IPS-NIHi11 (cell line): Measurements from ENCODE around the gene PWWP3B.
"Not testable (repeated sequence)": the region's sequence is repeated elsewhere in the genome, so short reads cannot be mapped to it uniquely, and the experiment has no call there.

Source experiments
- DNase-seq: peaks from one replicate; pipeline ENCODE4 v3.0.0; 2012; ENCODE audit warnings: mixed read lengths, low spot score

Gene PWWP3B

DNA sequence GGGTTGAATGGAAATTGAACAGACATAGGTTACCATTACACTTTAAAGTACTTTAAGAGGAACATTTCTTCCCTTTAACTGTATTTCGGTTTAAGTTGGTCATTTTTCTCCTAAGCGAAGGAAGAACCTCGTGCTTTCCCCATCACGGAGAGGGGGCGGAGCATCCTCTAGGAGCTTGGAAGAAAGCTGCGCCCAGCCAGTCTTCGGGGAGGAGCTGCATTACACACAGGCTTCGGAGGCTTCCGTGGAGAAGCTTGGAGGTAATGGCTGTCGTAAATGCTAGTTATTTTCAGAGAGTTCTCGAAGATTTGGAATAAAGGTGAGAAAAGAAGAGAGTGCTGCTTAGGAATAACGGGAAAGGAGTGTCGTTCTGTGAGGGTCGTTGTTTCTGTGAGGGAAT, at the start of gene PWWP3B:
Gene PWWP3B (plus strand): TSS at position 199 of the 400 bp plus-strand sequence. CDS start 37,128 bp downstream, outside the sequence.
- DNase-seq = peak; percentile 20

- DNase-seq = no peak
Observed at GRCh38 chrX:106139048-106139447, 29.1 kb upstream of the PWWP3B start.

DNA sequence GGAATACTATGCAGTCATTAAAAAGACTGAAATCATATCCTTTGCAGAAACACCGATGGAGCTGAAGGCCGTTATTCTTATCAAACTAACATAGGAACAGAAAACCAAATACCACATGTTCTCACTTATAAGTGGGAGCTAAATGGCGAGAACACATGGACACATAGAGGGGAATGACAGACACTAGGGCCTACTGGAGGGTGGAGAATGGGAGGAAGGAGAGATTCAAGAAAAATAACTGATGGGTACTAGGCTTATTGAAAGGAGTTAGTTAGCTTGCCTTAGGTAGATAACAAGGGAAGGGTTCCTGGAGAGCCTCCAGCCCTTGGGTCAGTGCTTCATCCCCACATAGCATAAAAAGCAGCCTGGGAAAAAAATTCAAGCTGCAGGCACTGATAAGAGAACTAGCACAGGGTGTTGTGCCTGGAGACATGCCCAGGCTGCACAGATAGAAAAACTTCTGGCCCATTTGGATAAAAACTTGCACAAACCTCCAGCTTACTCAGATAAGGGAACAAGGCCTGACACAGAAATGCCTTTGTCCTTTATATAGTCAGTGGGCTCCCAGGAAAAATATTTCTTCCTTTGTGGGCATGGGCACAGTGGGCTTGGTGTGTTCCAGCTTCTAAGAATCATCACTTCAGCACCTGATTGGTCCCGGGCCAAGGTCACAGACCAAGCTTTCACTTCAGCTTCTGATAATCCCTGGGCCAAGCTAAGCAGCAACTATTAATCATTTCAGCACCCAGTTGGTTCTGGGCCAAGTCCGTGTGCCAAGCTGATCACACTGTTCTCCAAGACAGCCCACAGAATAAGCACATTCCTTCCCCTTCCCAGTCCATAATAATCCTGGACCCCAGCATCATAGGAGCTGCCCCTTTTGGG, 23.1 kb upstream of the PWWP3B start:
- no peak for DNase-seq

DNA sequence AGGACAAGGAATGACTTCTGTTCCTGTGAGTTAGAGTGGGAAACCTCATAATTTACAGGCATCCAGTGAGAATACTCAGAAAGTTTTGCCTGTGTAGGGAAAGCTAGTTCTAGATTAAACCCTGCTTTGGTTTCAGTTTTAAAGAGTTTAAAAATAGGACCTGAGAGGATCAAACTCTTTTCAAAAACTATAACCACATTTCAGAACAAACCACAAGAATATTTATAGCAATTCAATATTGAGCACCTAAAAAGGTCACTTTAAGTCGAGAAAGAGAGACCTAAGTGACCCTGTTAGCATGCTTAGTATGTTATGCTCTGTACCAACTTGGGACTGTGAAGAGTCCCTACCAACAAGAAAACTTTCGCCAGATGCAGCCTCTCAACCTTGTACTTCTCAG, 17.4 kb upstream of the PWWP3B start:
- DNase-seq = no peak

DNA sequence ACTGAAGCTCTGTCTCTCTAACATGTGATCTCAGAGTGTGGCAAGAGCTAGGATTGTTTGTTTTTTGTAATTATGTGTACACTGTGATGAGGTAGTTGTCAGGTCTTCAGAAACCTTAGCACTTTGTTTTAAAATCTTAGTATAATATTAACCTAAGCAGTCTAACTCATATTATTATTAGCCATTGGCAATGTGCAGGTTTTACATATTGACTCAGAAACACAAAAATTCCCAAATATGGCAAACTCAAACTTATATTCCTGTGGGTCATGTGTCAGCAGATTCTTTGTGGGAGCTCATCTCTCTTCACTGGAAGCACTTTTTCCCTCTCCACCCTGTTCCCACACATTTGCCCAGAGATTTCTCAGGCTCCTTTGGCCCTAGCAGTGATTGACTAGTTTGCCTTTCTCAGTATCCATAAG, 8.2 kb upstream of the PWWP3B start:
- DNase-seq = no peak

DNA sequence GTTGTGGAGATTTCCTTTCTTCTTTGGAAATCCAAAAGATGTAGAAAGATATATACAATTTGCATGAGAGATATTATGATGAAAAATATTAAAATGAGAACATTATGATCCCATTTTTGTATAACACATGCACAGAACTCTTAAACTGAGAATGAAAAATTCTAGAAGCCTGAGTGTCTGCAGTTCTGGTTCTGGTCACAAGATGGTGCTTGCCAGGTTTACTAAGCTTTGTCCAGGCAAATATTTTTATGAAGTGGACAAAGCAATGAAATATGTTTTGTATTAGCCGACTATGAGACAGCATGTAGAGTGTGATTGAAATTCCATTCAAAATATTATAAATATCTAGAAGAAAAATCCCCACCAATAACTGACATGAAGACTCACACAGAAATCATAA, 2.2 kb downstream of the PWWP3B start:
- DNase-seq = no peak

DNA sequence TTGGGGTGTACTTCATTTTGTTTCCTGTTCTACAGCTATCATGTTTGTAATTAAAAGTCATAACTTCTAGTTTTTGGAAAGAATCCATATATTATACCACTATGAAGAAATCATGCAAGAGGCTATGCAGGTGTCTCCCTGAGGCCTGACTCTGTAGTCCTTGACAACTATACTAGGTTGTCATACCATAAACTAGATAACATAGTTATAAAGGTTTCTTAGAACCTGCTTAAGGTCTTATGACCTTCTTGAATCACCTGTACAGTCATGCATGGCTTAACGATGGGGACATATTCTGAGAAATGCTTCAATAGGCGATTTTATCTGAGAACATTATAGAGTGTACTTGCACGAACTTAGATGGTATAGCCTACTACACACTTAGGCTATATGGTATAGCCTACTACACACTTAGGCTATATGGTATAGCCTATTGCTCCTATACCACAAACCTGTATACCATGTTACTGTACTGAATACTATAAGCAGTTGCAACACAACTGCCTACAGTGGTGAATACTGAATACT, 3.3 kb downstream of the PWWP3B start:
- no peak for DNase-seq

GRCh38 chrX:106177106-106177981, 9.2 kb downstream of the PWWP3B start:
- DNase-seq = peak; percentile 60

DNA sequence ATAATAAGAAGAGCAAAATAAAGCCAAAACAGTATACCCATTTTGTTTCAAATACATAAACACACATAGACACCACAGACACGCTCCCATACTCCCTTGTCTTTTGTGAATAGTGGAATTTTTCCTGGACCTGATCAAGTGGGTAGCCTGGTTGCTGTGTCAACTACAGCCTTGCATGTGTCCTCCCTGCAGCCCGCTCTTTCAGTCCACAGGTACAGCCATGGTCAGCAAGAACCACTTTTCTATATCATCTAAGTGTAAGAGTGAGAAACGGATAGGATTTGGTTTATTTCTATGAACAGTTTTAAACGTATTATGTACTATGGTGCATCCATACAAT, 9.8 kb downstream of the PWWP3B start:
- DNase-seq = no peak

DNA sequence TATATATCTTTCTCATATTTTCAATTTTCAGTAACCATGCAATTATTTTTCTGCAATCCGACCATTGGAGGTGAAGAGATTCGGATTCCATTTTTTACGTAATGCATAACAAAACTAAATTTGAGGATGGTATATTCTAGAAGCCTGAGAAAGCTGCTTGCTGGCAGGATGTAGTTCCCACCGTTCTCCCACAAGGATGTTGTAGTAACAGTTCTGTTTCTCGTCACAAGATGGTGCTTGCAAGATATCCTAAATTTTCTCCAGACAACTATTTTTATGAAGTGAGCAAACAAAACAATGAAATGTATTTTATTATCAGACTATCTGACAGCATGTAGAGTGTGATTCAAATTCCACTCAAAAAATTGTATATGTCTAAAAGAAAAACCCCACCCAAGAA, 10.7 kb downstream of the PWWP3B start:
- DNase-seq = no peak

GRCh38 chrX:106183685-106184084, 15.6 kb downstream of the PWWP3B start:
- not testable (repeated sequence) for DNase-seq

- DNase-seq = peak; percentile 26
Observed at GRCh38 chrX:106201502-106202178, 33.5 kb downstream of the PWWP3B start.

GRCh38 chrX:106203315-106203714, 35.2 kb downstream of the PWWP3B start:
- DNase-seq = no peak

GRCh38 chrX:106208154-106208553, 40.0 kb downstream of the PWWP3B start:
- DNase-seq = no peak
